H54 (cell line): ENCODE results near the gene CCNB3.

Experiments used
- DNase-seq: peaks from one replicate; pipeline ENCODE4 v3.0.0; 2011; ENCODE audit warnings: low spot score, mixed read lengths; ENCODE audit not compliant: insufficient read length
- FAIRE-seq: peaks from 3 replicates; lab custom pipeline; 2011; peaks lifted over from hg19 to GRCh38; lab: Jason Lieb, UNC
- POLR2A ChIP-seq: IDR thresholded peaks from 2 replicates; pipeline ENCODE4 v1.6.1; 2011; ENCODE audit warnings: low read depth, mild to moderate bottlenecking, low read length

The CCNB3 gene

GRCh38 chrX:50204364-50204899 is at the start of gene CCNB3:
Gene CCNB3 (plus strand): TSS chrX:50204765. CDS start chrX:50285164, 80,399 bp downstream.
- no peak for TF ChIP-seq POLR2A
- FAIRE-seq, result no peak
- peak; percentile 2 for DNase-seq

- TF ChIP-seq POLR2A, result no peak
- DNase-seq (no peak), FAIRE-seq (no peak)
Measured at GRCh38 chrX:50157545-50158135, 46.9 kb upstream of the CCNB3 start.

- FAIRE-seq (no peak), DNase-seq (no peak)
- no peak for TF ChIP-seq POLR2A
Measured at GRCh38 chrX:50158593-50158992, 46.0 kb upstream of the CCNB3 start.

GRCh38 chrX:50161127-50161526 is 43.4 kb upstream of the CCNB3 start:
- no peak for TF ChIP-seq POLR2A
- FAIRE-seq, result no peak
- DNase-seq, result no peak

- DNase-seq (no peak), FAIRE-seq (no peak)
- no peak for TF ChIP-seq POLR2A
Measured at GRCh38 chrX:50165727-50166126, 38.8 kb upstream of the CCNB3 start.

GRCh38 chrX:50167366-50167765 is 37.2 kb upstream of the CCNB3 start:
- no peak for TF ChIP-seq POLR2A
- no peak for DNase-seq
- FAIRE-seq, result no peak

- no peak for TF ChIP-seq POLR2A
- no peak for FAIRE-seq
- no peak for DNase-seq
Measured at GRCh38 chrX:50168241-50168687, 36.3 kb upstream of the CCNB3 start.

- no peak for TF ChIP-seq POLR2A
- DNase-seq (no peak), FAIRE-seq (no peak)
Measured at GRCh38 chrX:50169717-50170116, 34.8 kb upstream of the CCNB3 start.

GRCh38 chrX:50180073-50180940 is 24.3 kb upstream of the CCNB3 start:
- FAIRE-seq, result no peak
- TF ChIP-seq POLR2A, result no peak

GRCh38 chrX:50183891-50184290 is 20.7 kb upstream of the CCNB3 start:
- no peak for TF ChIP-seq POLR2A
- DNase-seq, result no peak
- no peak for FAIRE-seq

More at GRCh38 chrX:50180073-50180940, 24.3 kb upstream of the CCNB3 start:
- DNase-seq, result no peak

- FAIRE-seq (no peak), DNase-seq (no peak)
- no peak for TF ChIP-seq POLR2A
Measured at GRCh38 chrX:50188859-50189600, 15.5 kb upstream of the CCNB3 start.

GRCh38 chrX:50198348-50198747 is 6.2 kb upstream of the CCNB3 start:
- DNase-seq (no peak), FAIRE-seq (no peak)
- no peak for TF ChIP-seq POLR2A

- DNase-seq (no peak), FAIRE-seq (no peak)
- no peak for TF ChIP-seq POLR2A
Measured at GRCh38 chrX:50200907-50201306, 3.7 kb upstream of the CCNB3 start, which contains the start of gene AKAP4. Gene AKAP4 (minus strand): TSS chrX:50201007. CDS start chrX:50200889, 118 bp downstream.
